HG03354 (cell line): ENCODE results near the gene TXLNB.
"Not testable (repeated sequence)": the region's sequence is repeated elsewhere in the genome, so short reads cannot be mapped to it uniquely, and the experiment has no call there.

Source experiments
- ATAC-seq: cut with Tn5 transposase; IDR thresholded peaks from one replicate; pipeline ENCODE4 v1.9.1; 2021; ENCODE audit warnings: mild to moderate bottlenecking; ENCODE audit not compliant: unreplicated experiment, poor library complexity, severe bottlenecking

TXLNB gene

DNA sequence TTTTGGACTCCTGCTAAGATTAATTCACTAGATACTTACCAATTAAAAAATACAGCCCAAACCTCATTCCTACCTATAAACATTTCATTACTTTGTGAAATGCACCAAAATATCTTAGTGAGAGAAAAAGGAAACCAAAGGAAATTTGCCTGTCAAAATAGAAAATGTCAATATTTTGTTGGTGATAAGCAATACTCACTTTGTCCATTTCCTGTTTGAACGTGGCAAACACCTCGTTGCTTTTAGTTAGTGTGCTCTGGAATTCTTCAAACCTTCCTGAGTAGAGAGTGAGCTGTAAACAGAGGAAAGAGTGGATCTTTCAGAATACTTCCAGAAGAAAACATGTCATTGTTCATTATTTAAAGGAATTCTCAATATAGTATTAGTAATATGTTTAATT lies 44.2 kb downstream of the TXLNB start:
- ATAC-seq = no peak

GRCh38 chr6:139243536-139243935 lies 48.3 kb downstream of the TXLNB start:
- no peak for ATAC-seq

- ATAC-seq = no peak
Measured at GRCh38 chr6:139242457-139243240, 49.1 kb downstream of the TXLNB start.

- ATAC-seq = no peak
Measured at GRCh38 chr6:139240161-139241010, 51.4 kb downstream of the TXLNB start.

DNA sequence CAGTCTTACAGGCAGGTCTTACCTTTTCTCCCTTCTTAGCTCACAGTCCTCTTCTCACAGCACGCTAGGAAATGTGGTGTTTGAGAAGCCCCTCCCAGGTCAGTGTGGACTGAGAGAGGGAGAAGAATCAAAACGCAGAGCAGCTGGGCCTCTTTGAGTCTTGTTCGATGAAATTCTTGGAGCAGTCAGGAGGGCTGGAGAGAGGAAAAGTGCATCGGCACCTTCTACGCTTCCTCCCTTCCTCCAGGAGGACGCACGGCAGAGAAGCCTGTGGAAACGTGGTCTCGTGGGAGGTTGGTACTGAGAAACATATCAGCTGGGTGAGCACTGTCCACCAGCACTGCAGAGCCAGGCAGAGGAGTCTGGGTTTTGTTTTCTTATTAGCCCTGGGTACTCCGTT lies 52.7 kb downstream of the TXLNB start:
- no peak for ATAC-seq

DNA sequence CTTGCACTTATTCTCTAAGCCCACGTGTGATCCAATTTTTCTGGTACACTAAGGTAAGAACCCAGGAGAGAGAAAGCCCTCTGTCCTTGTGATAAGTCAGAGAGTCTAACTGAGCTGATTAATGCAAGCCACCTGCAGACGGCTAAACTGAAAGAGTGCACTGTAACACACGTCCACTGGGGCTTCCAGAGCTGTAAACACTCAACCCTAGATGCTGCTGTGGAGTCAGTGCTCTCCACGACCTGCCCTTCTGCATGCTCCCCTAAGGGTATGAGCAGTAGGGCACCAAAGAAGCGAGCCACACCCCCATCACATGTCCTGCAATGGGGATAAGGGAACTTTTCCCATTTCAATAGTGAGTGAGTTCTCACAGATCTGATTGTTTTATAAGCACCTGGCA lies 55.7 kb downstream of the TXLNB start:
- ATAC-seq = no peak

DNA sequence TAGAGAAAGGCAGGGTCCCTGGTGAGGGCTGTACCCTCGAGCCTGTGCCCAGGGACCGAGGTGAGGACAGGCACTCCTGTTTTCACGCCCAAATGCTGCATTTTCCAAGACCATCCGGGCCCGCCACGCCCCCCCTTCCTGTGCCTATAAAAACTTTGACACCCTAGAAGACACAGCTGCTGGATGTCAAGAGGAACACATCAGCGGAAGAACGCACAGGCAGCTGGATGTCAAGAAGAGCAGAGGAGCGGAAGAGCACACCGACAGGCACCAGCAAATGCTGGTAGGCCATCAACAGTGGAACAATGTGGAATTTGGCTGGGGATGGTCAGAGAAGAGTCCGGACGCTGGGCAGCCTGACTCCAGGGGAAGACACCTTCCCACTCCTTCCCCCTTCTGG lies 56.1 kb downstream of the TXLNB start:
- no peak for ATAC-seq

DNA sequence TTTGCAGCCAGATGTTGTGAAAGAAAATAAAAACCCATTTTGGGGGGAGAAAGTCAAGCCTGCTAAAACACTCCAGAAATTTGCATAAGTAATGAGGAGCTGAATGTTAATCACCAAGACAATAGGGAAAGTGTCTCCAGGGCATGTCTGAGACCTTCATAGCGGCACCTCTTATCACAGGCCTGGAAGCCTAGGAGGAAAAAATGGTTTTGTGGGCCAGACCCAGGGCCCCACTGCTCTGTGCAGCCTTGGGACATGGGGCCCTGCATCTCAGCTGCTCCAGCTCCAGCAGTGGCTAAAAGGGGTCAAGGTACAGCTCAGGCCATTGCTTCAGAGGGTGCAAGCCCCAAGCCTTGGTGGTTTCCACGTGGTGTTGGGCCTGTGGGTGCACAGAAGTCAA lies 57.6 kb downstream of the TXLNB start:
- ATAC-seq = not testable (repeated sequence)

DNA sequence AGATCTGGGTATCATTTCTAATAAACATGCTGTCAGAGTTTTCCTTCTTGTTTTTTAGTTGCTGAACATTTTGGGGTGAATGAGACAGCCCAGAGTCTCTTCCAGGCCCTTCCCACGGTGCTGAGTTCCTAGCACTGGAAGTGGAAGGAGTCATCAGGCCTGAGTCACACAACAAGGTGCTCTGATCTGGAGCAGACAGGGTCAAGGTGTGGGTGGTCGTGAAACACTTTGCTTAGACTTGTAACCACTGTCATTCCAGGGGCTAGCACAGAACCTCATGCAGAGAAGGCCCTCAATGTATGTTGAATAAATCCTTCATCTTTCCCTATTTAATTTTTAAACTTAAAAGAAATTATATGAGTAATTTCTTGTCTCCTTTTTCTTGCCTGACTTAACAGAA lies 60.6 kb downstream of the TXLNB start:
- no peak for ATAC-seq

GRCh38 chr6:139230391-139230840 lies 61.4 kb downstream of the TXLNB start:
- no peak for ATAC-seq

GRCh38 chr6:139228387-139228786 lies 63.4 kb downstream of the TXLNB start:
- not testable (repeated sequence) for ATAC-seq

GRCh38 chr6:139219746-139220145 lies 72.1 kb downstream of the TXLNB start:
- no peak for ATAC-seq

- peak; percentile 100 for ATAC-seq
Measured at GRCh38 chr6:139219271-139219729, 72.5 kb downstream of the TXLNB start.

- not testable (repeated sequence) for ATAC-seq
Measured at GRCh38 chr6:139212460-139212859, 79.3 kb downstream of the TXLNB start.

- ATAC-seq = not testable (repeated sequence)
Measured at GRCh38 chr6:139210766-139211165, 81.0 kb downstream of the TXLNB start.

DNA sequence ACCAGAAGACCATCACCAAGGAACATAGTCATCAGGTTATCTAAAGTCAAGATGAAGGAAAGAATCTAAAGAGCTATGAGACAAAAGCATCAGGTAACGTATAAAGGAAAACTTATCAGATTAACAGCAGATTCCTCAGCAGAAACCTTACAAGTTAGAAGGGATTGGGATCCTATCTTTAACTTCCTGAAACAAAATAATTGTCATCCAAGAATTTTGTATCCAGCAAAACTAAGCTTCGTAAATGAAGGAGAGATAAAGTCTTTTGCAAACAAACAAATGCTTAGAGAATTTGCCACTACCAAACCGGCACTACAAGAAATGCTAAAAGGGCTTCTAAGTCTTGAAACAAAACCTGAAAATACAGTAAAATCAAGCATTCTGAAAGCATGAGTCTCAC lies 86.0 kb downstream of the TXLNB start:
- no peak for ATAC-seq

GRCh38 chr6:139204978-139205377 lies 86.8 kb downstream of the TXLNB start:
- no peak for ATAC-seq

GRCh38 chr6:139201378-139201777 lies 90.4 kb downstream of the TXLNB start:
- no peak for ATAC-seq

DNA sequence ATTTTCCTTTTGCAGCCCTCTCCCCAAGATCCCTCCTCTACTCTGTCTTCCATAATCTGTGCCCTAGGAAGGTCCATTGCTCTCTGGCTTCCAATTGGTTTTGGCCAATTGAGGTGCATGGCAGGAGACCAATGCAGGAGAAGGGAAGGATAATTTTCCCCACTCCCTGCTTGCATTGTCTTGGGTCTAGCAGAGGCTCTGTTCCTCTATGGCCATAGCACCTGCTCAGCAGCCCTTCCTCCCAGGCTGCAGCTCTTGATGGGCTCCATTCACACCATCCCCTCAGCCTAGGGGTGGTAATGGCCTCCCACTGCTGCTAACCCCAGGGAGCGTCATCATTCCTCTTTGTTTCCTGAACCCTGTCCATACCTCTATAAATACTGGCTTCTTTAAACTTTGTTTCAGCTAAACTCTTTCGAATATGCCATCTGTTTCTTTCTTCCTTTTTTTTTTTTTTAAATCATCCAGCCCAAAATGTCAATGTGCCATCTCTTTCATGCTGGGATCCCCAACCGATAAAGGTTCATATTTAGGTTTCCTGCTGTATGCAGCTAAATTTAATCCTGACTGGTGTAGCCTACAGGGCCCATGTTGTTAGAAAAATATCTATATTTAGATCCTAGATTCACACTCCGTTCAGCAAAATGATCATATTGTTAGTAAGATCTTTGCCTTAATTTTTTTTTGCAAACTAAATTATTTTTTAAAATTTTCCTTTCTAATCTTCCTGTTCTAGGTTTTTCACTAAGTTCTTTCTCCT lies 93.1 kb downstream of the TXLNB start:
- ATAC-seq = no peak

DNA sequence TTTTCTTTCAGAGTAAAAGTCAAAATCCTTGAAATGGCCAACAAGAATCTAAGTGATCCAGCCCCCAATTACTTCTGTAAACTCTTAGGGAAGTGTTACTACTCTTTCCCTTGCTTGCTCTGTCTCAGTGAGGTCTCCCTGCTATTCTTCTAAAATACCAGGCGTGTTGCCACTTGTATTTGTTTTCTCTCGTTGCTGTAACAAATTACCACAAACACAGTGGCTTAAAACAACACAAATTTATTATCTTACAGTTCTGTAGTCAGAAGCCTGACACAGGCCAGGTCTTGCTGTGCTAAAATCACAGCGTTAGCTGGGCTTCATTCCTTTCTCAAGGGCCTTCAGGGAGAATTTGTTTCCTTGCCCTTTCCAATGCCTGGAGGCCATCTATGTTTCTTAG lies 97.1 kb downstream of the TXLNB start:
- ATAC-seq = no peak
